ENCODE measurements around the gene H3-3A. TPM values are rescaled to one million over a fixed set of nuclear protein-coding genes. Genes with fewer than 3 reads are reported as not detected.

H3-3A gene
- total RNA-seq, 1 donor from 2014 or later = 606 TPM

GRCh38 chr1:226104671-226105121 lies 42.2 kb downstream of the H3-3A start:
- no peak for TF ChIP-seq CTCF (IDR thresholded peaks at IDR 0.05; ENCODE audit: unreplicated experiment)
- Mint-ChIP-seq H3K36me3 (ENCODE audit: low read depth, unreplicated experiment) (no peaks in the 10 kb centered on the region), H3K4me3 (ENCODE audit: unreplicated experiment) (peak overlapping the region; percentile 29), H3K4me1 (ENCODE audit: unreplicated experiment) (peaks cover 21% of the 10 kb centered on the region), H3K27ac (ENCODE audit: unreplicated experiment) (no peak overlapping the region), H3K27me3 (ENCODE audit: unreplicated experiment) (peaks cover 9% of the 10 kb centered on the region), H3K9me3 (ENCODE audit: unreplicated experiment) (no peaks in the 10 kb centered on the region)
- DNase-seq (ENCODE audit: low spot score) = no peak

- Mint-ChIP-seq H3K9me3 (ENCODE audit: unreplicated experiment) (no peaks in the 10 kb centered on the region), H3K27me3 (ENCODE audit: unreplicated experiment) (peaks cover 11% of the 10 kb centered on the region), H3K36me3 (ENCODE audit: low read depth, unreplicated experiment) (no peaks in the 10 kb centered on the region), H3K4me3 (ENCODE audit: unreplicated experiment) (no peak overlapping the region), H3K27ac (ENCODE audit: unreplicated experiment) (no peak overlapping the region), H3K4me1 (ENCODE audit: unreplicated experiment) (peaks cover 26% of the 10 kb centered on the region)
- DNase-seq (ENCODE audit: low spot score) = no peak
- TF ChIP-seq CTCF (IDR thresholded peaks at IDR 0.05; ENCODE audit: unreplicated experiment) = no peak
Observed at GRCh38 chr1:226107471-226108460, 45.2 kb downstream of the H3-3A start.

GRCh38 chr1:226108935-226109828 lies 46.7 kb downstream of the H3-3A start:
- no peaks in the 10 kb centered on the region for H3K36me3 Mint-ChIP-seq (ENCODE audit: low read depth, unreplicated experiment)
- no peak for TF ChIP-seq CTCF (IDR thresholded peaks at IDR 0.05; ENCODE audit: unreplicated experiment)
- H3K27me3 Mint-ChIP-seq (ENCODE audit: unreplicated experiment) = peaks cover 12% of the 10 kb centered on the region
- H3K27ac Mint-ChIP-seq (ENCODE audit: unreplicated experiment) = peak overlapping the region; percentile 88
- H3K9me3 Mint-ChIP-seq (ENCODE audit: unreplicated experiment) = no peaks in the 10 kb centered on the region
- no peak for DNase-seq (ENCODE audit: low spot score)
- H3K4me3 Mint-ChIP-seq (ENCODE audit: unreplicated experiment) = peak overlapping the region; percentile 96
- peaks cover 26% of the 10 kb centered on the region for H3K4me1 Mint-ChIP-seq (ENCODE audit: unreplicated experiment)

GRCh38 chr1:226109829-226110248 lies 47.3 kb downstream of the H3-3A start:
- no peaks in the 10 kb centered on the region for H3K36me3 Mint-ChIP-seq (ENCODE audit: low read depth, unreplicated experiment)
- peaks cover 21% of the 10 kb centered on the region for H3K4me1 Mint-ChIP-seq (ENCODE audit: unreplicated experiment)
- peak overlapping the region; percentile 96 for H3K4me3 Mint-ChIP-seq (ENCODE audit: unreplicated experiment)

More at GRCh38 chr1:226109829-226110248, 47.3 kb downstream of the H3-3A start:
- Mint-ChIP-seq H3K27ac (ENCODE audit: unreplicated experiment) (peak overlapping the region; percentile 88), H3K9me3 (ENCODE audit: unreplicated experiment) (no peaks in the 10 kb centered on the region), H3K27me3 (ENCODE audit: unreplicated experiment) (peaks cover 10% of the 10 kb centered on the region)
- TF ChIP-seq CTCF (IDR thresholded peaks at IDR 0.05; ENCODE audit: unreplicated experiment) = no peak
- DNase-seq (ENCODE audit: low spot score) = peak; percentile 83

Data from endothelial cell (in vitro differentiated cells).